SHP77 (cell line): Measurements from ENCODE around the gene ADAMTSL3.
"Not testable (repeated sequence)": the region's sequence is repeated elsewhere in the genome, so short reads cannot be mapped to it uniquely, and the experiment has no call there.

Experiments used
- DNase-seq, 2 experiments: peaks; one replicate each; lab custom pipeline; 2025; lab: John Stamatoyannopoulos, UW

Gene ADAMTSL3

DNA sequence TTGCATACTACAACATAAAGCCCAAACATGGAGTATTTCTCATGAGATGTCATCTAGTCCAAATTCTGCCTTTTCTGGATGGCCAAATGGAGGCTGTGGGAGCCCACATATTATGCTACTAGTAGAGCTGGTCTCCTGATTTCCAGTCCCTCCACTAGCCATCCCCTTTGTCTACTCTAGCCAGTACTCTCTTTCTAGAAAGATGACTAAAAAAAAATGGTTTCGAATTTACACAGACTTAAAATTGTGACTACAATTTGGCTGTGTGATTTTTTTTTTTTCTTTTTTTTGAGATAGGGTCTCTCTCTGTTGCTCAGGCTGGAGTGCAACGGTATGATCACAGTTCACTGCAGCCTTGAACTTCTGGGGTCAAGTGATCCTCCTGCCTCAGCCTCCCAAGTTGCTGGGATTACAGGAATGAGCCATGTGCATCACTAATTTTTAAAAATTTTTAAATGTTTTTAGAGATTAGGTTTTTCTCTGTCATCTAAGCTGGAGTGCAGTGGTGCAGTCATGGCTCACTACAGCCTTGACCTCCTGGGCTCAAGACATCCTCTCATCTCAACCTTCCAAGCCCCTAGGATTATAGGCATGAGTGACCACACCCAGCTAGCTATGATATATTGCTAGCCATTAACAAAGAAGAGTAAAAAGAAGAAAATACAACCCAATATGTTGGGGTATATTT, 273.9 kb downstream of the ADAMTSL3 start:
- no peak for DNase-seq

DNA sequence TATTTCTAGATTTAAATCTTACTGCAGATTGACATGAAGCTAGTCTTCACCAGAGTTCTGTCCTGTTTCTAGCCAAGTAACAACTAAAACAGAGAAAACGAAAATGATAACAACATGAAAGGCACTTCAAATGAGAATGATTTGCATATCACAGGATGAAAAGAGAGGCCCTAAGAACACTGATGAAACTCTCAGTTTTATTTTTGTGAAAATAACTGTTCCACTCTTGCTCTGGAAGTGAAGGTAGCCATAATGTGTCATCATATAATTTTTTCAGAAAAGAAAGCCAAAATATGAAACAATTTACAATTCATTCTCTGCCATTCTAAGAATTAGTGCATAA, 274.4 kb downstream of the ADAMTSL3 start:
- no peak for DNase-seq

DNA sequence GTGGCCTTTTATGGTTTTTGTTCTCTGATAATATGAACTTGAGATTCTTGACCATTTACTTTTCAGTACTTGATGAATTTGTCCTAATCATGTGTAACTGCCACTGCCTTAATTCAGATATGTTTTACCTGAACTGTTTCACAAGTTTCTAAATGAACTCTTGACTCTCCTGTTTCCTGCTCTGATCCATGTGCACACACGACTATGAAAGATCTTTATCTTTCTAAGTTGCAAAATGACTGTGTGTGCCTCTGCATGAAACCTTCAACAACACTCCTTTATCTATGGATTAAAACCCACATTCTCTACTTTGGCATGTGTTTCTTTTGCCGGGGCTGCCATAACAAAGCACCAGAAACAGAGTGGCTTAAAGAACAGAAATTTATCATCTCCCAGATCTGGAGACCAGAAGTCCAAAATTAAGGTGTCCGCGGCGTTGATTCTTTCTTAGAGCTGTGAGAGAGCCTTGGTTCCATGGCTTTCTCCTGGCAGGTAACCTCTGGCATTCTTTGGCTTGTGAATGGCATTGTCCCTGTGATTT, 275.0 kb downstream of the ADAMTSL3 start:
- DNase-seq, result no peak

DNA sequence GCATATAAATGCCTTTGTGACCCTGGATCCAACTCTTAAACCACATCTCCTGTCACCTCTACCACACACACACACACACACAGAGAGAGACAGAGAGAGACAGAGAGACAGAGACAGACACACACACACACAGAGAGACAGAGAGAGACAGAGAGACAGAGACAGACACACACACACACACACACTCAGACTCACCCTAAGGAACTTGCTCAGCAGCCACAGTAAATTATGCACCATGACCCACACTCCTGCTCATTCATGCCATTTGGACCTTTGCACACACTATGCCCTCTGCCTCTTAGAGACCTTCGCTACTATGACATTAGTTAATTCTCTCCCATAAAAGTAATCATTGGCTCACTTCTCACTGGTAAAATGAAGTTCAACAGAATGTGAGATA, 275.7 kb downstream of the ADAMTSL3 start:
- no peak for DNase-seq

DNA sequence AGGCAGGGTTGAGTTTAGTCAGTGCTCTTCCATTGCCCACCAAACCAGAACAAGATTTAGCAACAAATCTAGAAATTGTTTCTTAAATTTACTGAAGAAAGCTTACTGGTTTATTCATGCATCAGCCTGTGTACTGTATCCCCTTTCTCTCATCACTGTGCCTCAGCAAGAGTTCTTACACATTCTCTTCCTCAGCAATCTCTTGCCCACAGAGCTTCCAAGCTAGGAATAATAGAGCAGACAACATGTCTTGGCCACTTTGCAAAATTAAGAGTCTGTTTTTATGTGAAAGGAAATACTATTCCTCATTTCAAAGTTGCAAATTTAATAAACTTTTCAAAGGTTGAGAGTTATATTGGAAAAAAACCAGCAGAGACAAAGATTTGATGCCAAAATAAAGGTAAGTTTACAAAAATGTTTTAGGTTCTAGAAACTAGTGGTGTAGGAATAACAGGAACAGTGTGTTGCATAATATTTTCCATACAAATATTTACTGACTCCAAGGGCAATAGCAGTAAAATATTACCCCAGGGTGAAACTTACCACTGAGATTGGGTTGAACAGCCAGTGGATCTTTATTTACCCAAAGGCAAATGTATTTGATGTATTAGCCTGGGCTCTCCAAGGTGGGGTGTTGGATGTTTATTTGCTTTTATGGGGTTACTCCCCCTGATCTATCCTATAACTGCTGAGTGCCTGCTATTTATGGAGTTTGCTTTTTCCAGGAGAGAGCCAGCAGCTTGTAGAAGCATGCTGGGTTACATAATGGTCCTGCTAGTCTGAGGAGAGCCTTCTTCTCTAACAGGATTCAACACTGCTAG, 276.7 kb downstream of the ADAMTSL3 start:
- no peak for DNase-seq

DNA sequence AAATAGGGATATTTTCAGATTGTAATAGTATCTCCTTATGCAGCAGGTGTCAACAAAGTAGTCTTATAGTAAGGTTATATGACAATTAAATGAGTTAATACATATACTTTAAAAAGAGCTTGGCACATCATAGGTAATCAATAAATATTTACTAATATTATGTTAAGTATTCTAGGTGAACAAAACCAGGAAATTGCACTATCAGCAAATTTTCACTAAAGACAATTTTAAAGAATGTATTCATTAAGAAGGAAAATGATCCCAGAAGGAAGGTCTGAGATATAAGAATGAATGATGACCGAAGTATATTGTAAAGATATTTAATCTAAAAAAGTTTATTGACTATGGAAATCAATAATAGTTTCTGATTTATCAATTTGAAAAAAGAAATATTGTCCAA, 281.9 kb downstream of the ADAMTSL3 start:
- no peak for DNase-seq

DNA sequence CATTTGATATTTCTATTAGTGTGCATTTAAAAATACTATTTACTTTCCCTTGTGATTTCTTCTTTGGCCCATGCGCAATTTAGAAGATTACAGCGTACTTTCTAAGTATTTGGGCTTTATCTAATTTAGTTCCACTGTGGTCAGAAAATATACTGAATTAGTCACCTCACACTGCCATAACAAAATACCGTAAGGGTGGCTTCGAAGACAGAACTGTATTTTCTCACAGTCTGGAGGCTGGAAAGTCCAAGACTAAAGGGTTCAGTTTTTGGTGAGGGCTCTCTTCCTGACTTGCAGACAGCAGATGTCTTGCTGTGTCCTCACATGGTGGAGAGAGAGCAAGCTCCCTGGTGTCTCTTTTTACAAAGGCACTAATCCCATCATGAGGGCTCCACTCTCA, 286.2 kb downstream of the ADAMTSL3 start:
- no peak for DNase-seq

DNA sequence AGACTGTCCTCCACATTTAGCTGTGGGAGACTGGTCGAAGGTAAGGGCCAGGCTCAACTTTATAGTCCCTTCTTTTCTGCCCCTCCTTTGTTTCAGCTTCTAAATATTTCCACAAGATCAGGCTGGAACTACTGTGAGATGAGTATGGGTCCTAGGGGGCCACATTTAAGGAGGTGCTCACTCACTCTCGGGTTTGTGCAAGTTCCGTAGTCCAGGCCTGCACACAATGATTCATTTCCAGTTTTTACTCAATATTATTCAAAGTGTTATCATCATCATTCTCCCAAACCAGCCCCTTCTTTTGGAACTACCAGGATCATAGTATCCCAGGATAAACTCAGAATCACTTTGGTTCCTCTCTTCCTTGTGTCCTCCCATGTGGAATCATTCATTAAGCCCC, 289.1 kb downstream of the ADAMTSL3 start:
- DNase-seq, result no peak

DNA sequence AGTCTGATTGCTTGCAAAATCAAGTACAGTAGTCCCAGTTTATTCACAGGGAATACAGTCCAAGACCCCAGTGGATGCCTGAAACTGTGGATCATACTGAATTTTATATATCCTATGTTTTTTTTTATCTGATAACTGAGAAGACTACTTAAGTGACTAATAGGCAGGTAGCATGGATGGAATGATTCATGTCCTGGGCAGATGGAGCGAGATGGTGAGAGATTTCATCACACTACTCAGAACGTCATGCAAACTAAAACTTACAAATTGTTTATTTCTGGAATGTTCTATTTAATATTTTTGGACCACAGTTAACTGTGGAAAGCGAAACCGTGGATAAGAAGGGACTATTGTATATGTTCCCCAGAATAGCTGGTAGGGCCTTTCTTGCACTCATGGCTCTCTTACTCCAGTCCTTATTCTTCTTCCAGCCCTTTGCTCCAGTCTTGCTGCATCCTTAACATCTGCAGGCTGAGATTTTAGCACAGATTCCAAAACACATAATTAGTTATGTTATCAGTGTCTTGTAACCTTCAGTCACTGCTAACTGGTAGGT, 290.0 kb downstream of the ADAMTSL3 start:
- no peak for DNase-seq

DNA sequence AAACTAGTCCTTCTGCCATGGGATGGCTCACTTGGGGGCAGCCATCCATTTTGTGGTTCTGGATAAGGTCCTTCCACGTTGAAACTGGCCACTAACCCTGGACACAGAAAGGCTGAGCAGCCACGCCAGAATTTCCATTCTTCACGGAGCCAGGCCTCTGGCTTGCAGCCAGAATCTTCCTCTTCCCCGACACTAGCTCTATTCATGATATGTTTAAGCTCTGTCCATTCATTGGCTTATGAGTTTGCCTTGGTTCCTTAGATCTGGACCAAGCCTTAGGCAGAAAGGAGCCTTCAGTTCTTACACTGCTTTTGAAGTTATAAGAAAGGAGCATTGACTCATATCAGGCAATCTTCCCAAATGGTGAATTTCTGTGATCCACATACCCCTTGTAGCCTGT, 293.2 kb downstream of the ADAMTSL3 start:
- no peak for DNase-seq

DNA sequence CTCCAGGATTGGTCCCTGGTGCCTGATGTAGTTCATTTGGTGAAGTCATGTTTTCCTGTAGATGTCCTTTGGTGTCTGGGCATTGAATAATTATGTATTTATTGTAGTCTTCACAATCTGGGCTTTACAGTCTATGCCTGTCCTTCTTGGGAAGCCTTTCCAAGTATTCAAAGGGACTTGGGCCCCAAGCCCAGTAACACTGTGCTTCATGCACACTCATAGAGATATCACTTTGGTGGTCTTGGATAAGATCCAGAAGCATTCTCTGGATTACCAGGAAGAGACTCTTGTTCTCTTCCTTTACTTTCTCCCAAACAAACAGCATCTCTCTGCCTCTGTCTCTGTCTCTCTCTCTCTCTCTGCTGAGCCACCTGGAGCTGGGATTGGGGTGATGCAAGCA, 300.6 kb downstream of the ADAMTSL3 start:
- DNase-seq, result no peak

DNA sequence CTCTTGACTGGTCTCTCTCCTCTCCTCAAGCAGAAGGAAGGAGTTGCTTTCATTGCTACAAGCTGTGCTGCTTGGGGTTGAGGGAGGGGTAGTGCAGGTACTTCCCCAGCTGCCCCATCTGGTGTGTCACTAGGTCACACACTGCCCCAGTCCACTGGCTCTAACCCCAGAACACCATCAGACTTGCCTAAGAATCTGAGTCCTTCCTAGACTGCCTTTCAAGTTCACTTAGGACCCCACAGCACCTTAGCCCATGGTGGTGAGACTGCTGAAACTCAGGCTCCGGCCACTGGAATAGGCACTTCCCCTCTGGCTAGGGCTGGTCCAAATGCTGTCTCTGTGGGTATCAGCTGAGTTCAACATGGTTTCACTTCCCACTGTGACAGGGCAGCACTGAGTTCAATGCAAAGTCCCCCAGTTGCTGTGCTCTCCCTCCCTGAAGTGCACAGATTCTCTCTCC, 301.9 kb downstream of the ADAMTSL3 start:
- DNase-seq, result no peak

DNA sequence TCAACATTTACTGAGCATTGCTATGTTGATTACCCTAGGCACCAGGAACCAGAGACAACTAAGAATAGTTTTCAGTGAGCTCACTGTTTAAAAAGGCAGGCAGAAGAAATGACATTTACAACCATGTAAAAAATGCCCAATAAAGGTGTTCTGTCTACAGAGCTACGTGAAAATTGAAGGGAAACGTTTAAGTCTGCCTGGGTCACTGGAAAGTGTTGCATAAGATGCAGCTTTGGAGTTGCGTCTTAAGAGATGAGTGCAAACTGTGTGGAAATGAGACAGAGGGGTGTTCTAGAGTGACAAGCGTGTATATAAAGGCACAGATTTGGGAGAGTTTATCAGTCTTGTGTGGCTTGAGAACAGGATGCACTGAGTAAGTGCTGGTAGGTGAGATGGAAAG, 303.0 kb downstream of the ADAMTSL3 start:
- DNase-seq, result no peak

DNA sequence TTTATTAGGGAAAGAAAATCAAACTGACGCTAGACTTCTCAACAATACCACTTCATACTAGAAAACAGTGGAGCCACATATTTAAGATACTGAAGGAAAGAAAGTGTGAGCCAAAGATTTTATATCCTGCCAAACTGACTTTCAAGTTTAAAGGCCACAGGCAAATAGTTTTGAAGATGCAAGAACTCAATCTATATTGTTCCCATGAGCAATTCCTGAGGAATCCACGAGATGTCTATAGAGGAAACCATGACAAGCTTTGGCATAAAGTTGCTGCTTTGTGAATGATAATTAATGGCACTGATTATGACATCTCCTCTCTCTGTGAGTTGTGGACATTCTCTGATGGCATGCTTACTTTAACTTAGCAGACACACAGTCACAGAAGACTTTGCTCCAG, 305.6 kb downstream of the ADAMTSL3 start:
- no peak for DNase-seq

DNA sequence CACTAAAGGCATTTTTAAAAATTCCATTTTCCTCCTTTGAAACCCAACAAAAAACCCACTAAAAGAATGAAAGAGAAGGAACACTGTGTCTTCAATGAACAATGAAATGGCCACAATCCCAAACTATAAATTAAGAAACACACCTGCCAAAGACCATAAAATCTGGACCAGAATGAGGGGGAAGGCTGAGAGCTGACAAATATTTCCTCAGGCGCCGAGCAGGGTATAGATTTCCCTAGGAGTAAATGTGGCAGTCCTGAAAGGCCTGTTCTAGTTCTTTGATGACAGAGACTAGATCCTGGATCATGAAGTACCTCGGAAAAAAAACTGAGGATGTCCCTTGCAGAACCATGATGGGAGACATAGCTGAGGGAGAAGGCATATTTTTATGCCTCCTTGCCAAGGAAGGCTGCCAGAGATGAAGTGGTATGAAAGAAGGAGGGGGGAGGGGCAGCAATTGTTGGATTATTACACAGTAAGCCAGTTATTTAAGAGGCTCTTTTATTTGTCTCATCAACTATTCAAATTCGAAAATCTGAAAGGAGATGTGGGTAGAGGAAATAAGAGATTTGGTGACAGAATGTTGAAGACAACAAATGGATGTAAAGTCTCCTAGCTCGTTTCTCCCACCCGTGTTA, 306.4 kb downstream of the ADAMTSL3 start:
- no peak for DNase-seq

DNA sequence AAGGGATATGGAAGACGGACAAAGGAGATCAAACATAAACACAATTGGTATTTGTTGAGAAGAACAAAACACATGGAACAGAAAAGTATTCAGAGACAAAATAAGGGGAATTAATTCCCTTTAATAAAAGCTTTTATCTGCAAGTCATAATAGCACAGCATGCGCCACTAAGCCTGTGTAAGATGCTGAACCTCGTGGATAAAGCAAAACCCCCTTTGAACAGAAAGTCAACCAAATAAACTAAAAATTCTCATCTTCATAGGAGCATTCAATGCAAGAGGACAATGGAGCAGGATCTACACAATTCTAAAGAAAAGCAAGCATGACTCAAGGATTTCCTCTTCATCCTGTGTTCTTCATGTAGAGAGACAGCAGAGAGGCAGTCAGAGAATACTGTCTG, 307.4 kb downstream of the ADAMTSL3 start:
- DNase-seq, result no peak

DNA sequence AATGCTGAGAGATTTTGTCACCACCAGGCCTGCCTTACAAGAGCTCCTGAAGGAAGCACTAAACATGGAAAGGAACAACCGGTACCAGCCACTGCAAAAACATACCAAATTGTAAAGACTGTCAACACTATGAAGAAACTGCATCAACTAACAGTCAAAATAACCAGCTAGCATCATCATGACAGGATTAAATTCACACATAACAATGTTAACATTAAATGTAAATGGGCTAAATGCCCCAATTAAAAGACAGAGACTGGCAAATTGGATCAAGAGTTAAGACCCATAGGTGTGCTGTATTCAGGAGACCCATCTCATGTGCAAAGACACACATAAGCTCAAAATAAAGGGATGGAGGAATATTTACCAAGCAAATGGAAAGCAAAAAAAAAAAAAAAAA, 311.0 kb downstream of the ADAMTSL3 start:
- not testable (repeated sequence) for DNase-seq

DNA sequence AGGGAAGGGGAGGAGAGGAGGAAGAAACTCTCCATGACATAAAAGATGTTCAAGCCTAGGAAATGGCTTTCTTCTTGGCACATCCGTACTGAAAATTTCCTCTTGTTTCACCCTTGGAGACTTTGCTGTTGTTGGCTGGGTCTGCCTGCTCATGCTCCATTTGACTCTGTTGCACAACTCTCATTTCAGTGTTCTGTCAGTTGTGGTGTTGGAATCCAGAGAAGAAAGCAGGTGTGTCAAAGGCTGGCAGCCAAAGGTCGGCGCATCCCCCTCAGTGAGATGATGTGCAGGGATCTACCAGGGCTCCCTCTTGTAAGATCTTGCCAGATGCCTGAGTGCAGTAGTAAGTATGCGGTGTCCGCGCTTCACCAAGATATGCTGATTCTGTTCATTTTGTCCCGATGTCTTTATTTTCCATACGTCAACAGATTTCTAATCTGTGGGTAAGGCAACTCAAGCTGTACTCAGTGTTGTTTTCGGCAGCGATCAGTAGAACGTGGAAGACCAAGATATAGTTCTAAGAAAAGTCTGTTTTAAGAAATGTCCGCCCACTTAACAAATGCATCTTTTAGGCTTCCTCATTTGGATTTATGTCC, 316.5 kb downstream of the ADAMTSL3 start:
- no peak for DNase-seq

DNA sequence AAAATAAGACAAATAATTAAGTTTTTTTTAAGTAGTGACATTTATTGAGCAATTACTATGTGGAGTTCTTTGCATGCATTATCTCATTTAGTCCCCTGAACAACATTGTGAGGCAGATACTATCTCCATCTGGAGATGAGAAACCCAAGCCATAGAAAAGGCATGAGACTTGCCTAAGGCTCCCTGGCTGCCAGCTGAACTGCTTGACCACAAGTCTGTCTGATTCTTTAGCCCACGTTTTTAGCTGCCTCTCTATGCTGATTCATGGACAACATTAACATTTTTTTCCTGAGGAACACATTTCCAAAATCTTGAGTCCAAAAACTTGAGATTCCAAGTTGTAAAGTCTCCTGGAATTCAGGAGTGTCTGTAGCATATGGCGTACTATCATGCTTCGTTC, 318.1 kb downstream of the ADAMTSL3 start:
- no peak for DNase-seq

DNA sequence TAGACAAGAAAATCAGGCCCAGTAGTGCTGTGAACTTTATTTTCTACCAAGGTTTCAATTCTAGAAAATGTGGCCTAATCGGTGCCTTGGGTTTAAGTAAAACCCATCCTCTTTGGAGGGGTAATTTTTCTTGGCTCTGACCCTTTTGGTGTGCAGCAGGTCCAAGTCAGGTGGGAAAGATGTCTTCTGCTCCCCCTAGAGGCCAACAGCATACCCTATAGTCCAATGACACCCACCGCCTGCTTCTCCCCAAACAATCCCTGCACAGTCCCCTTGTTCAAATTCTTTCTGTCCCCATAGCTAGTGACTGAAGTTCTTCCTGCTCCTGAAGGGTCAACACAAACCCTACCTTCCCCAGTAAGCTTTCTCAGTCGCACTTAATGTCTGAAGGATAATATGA, 319.9 kb downstream of the ADAMTSL3 start:
- DNase-seq, result no peak

DNA sequence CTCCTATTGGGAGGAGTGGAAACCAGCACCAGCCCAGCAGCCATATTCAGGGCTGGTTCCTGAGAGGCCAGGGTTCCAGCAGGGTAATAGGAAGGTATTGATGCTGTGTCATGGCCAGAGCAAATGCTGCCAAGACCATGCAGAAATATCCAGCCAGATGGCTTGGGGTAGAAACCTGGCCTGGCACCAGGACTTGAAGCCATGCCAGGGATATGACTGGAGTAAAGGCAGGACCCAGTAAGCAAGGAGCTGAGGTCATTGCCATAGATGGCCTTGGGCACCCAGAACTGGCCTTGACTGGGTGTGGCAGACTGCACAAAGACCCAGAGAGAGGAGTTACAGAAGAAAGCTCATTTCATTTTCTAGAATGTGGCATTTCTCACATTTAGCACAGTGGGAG, 324.1 kb downstream of the ADAMTSL3 start:
- DNase-seq, result no peak

DNA sequence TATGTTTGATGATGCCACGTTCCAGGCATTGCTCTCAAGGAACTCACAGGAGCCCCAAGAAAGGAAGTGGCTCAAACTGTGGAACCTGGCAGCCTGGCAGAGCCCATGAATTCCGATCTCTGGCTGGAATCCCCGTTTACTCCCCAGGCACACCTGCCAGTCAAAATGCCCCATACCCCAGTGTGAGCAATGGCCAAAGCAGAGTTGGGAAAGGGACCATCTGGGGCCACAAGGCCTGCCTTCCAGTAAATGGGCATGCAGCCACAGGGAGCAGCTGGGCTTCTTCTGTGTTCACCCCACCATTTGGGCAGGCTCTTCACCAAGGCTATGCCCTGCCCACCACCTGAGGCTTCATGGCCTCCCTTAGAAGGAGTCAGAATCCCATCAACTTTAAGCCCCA, 324.7 kb downstream of the ADAMTSL3 start:
- DNase-seq, result no peak
